NB4 (cell line): Measurements from ENCODE around the gene STPG4.

Experiments
- CTCF ChIP-seq: IDR thresholded peaks from one replicate; pipeline ENCODE4 v1.5.1; 2012; ENCODE audit warnings: low read depth, low read length
- MYC ChIP-seq: IDR thresholded peaks from 2 replicates; pipeline ENCODE4 v1.6.1; 2011; ENCODE audit warnings: low read depth, low read length
- POLR2A ChIP-seq: IDR thresholded peaks from 2 replicates; pipeline ENCODE4 v1.6.1; 2011; ENCODE audit warnings: mild to moderate bottlenecking; ENCODE audit not compliant: insufficient read length; ENCODE audit errors: extremely low read depth

DNA sequence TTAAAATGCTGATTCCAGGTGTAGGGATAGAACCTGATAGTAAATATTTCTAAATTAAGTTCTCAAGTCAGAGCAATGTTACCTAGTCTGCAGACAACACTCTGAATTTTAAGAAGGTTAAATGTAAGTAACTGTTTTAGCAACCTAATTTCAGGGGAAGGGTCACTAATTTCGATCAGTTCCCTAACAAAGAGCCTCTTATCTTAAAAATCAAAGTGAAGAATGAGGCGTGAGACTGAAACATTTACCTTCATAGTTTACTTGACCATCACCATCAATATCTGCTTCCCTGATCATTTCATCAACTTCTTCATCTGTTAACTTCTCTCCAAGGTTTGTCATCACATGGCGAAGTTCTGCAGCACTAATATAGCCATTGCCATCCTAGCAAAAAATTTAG, 6.4 kb upstream of the STPG4 start:
- no peak for TF ChIP-seq CTCF
- TF ChIP-seq MYC, result no peak
- TF ChIP-seq POLR2A, result no peak
